Mucosa of gallbladder (tissue), 1 donor: ENCODE data around the gene ZNF689. TPM values are rescaled to one million over a fixed set of nuclear protein-coding genes. Genes with fewer than 3 reads are reported as not detected.

Experiments
- DNase-seq: peaks from one replicate; pipeline ENCODE4 v3.0.0-alpha.2; 2020; ENCODE audit warnings: low spot score
- total RNA-seq: library from RNA; stranded (reverse); gene quantifications from one replicate; pipeline ENCODE4 v1.2.1, GENCODE V29; 2021
- donor health status: DM: no; HTN: no; CAD: no.

ZNF689 gene
- total RNA-seq, 1 donor from 2014 or later = 13.6 TPM

DNA sequence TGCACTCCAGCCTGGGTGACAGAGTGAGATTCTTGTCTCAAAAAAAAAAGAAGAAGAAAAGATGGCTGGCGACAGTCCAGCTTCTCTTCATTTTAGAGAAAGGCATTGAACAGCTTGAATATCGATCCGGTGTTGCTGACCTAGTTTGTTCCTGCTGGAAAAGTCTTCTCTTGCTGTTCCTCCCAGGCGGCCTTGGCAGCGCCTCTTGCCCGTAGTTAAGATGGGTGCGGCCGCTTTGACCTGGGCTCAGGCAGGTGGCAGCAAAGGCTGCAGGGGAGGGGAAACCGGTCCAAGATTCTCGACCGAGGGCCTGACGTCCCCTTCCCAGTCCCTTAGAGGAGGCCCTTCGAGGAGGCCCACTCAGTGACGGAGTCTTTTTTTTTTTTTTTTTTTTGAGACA lies 48.2 kb downstream of the ZNF689 start:
- peak; percentile 56 for DNase-seq

DNA sequence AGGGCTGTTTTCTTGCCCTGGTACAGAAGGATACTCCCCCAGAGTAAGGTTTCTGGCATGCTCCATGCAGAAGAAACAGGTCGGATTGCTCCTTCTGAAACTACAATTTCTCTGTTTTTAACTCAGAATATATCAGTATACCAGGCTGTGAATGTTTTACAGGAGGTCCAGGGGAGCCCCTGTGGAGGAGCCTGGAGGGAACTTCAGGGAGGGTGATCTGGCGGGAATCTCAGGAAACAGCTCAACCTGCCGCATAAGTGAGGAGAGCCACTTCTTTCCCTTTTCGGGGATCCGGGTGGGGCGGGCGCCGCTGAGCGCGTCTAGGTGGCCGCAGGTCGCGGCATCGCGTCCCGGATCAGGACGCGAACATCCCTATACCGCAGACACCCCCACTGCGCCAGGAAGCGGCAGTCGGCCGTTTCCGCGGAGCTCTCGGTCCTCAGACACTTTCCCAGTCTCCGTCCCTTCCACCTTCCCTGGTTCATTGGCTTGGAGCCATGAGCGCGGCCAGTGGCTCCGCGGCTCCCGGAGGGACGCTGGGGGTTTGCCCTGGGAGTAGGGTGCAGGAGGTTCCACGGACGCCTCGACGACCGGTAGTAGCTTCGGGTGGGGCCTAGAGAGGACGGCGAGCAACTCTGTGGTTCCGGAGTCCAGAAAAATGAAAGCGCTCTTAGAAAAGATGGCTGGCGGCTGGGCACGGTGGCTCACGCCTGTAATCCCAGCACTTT lies 48.9 kb downstream of the ZNF689 start:
- DNase-seq = no peak

DNA sequence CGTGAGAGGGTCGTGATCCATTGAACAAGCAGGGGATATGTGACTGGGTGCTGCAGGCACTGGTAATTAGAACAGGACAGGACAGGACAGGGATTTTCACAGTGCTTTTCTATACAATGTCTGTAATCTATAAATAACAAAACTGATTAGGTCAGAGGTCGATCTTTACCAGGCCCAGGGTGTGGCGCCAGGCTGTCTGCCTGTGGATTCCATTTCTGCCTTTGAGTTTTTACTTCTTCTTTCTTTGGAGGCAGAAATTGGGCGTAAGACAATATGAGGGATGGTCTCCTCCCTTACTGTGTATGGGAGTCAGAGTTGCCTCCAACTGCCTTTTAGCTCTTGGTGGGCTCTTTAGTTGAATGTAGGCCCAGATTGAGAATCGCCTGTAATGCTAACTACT lies 50.5 kb downstream of the ZNF689 start:
- DNase-seq = no peak

DNA sequence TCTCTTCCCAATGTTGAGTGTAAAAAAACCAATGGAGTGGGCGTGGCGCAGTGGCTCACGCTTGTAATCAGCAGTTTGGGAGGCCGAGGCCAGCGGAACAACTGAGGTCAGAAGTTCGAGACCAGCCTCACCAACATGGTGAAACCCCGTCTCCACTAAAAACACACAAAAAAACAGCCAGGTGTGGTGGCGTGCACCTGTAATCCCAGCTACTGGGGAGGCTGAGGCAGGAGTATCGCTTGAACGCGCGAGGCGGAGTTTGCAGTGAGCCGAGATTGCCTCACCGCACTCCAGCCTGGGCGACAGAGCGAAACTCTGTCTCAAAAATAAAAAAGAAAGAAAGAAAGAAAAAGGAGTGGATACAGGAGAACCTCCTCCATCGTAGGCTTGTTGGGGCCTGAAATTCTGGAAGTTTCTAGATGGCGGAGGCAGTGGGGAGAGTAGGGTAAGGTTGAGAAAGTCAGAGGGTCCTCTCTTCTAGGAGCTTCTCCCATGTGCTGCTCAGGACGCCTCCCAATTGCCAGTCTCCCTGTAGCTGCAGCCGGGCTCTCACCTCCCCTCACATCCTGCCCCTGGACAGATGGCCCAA lies 51.3 kb downstream of the ZNF689 start:
- DNase-seq = no peak

DNA sequence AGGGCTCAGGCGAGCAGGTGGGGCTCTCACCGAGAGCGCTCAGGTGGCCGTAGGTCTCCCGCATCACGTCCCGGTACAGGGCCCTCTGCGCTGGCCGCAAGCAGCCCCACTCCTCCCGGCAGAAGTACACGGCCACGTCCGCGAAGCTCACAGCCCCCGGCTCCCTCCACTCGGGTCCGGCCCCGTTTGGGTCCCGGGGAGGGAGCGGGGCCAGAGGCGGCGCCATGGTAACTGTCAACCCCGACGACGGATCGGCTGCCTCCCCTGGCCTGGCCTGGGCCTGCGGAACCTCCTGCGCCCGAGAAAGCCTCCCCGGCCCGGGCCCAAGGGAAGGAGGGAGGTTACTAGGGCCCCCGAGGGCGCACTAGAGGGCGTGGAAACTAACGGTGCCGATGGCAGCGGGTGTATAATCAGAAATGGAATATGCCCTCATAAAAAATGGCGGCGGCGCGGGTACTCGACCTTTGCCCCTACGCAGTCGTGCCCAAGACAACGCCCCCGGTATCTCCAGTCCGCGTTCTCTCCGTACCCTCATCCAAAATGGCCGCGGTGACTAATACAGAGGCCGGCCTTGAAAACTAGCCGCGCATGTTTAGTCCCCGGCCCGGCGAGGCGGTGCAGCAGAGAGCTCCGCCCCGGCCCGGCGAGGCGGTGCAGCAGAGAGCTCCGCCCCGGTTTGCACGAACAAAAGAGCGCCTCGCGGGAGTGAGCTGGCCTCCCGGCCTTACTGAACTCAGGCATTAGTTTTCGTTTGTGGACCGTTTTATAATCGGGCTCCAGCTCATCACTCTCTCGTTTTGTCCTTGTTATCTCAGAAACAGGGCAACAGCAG lies 52.0 kb downstream of the ZNF689 start, which contains the start of gene ZNF764:
ZNF764 (minus strand) TSS at position 418 of the 832 bp plus-strand sequence; CDS start at position 226, 192 bp downstream.
- peak; percentile 99 for DNase-seq

DNA sequence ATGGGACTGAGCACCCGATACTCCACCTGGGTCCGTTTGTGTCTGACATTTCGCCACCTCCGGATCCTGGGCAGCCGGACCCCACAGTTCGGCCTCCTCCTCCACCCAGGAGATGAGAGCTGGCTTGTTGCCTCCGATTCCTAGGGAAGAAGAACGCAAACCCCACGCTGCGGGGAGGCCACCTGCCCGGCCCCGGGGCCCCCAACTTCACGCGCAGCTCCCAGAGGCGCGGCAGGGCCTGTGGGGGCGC lies 52.6 kb downstream of the ZNF689 start:
- no peak for DNase-seq

DNA sequence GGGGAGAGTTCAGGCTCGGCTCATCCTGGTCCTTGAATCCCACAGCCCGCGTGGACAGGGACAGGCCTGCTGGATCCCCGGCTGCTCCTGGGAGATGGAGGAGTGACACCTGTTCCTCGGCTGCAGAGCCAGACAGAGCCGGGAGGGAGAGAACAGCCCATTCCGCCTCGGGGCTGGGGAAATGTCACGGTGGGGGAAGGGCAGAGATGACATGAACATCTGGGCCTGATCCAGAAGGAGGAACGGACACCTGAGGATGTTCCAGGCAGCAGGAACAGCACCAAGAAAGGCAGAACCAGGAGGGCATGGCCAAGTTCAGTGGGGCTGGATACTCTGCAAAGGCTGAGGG lies 54.1 kb downstream of the ZNF689 start:
- no peak for DNase-seq

DNA sequence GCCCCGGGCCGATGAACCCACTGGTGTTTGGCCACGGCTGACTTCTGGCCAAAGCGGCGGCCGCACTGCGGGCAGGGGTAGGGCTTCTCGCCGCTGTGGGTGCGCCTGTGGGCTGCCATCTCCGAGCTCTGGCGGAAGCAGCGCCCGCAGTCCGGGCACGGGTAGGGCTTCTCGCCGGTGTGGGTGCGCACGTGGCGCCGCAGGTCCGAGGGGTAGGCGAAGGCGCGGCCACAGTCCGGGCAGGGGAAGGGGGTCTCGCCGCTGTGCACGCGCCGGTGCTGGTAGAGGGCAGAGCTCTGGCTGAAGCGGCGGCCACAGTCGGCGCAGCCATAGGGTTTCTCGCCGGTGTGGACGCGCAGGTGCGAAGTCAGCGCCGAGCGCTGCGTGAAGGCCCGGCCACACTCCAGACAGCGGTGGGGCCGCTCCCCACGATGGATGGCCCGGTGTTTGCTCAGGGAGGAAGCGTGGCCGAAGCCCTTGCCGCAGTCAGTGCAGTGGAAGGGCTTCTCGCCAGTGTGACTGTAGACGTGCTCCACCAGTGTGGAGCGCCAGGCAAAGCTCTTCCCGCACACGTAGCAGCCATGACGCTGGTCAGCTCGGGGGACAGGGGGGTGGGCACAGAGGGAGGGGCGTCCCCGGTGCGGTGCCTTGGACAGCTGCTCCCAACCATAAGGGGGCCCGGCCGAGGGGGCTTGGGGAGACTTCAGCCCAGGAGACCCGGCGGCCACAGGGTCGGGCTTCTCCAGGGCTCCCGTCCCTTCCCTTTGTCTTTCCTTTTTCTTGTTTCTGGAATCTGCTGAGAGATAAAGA lies 54.7 kb downstream of the ZNF689 start:
- no peak for DNase-seq

DNA sequence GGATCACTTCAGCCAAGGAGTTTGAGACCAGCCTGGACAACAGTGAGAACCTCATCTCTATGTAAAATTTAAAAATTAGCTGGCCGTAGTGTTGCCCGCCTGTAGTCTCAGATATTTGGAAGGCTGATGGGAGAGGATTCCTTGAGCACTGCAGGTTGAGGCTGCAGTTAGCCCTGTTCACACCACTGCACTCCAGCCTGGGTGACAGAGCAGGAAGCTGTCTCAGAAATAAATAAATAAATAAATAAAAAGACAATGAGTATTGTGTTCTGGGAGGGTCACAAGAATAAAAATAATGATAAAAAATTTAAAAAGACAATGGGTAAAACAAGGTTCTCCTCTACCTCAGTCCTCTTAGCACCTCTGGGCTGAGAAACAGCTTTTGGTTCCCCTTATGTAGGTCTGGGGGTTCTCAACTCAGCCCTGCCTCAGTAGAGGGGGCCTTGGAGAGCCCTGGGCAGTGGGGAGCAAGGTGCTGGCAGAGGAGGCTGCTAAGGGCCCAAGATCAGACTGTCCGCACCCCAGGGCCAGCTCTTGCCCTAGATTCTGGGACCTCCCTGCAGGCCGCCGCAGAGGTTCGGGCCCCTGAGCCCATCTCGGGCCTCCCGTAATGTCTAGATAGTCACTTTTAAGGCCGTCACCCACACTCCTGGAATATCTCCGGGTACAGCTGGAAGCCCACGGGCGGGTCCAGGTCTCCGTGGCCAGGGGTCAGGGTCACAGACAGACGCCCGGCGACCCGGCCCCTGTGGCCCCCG lies 55.5 kb downstream of the ZNF689 start:
- DNase-seq = no peak

DNA sequence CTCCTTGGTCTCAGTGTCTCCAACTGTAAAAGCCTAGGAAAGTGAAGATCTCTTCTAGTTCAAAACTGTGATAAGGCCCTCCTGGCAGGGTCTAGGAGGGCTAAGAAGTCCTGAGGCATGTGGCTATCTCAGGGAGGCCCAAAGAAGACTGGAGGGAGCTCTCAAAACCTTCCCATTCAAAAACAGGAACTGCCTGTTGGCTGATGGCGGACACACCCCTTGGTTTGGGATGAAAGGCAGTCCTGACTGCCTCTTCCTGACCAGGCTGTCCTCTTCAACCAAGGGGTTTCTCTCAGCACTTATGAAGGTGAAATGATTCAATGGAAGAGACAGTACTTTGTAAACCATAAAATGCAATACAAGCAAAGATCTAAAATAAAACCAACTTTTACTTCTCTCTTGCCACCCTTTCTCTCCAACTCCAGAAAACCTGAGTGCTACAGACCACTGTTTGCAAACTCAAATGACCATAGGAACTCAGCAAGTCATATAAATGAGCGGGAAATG lies 56.7 kb downstream of the ZNF689 start:
- no peak for DNase-seq

DNA sequence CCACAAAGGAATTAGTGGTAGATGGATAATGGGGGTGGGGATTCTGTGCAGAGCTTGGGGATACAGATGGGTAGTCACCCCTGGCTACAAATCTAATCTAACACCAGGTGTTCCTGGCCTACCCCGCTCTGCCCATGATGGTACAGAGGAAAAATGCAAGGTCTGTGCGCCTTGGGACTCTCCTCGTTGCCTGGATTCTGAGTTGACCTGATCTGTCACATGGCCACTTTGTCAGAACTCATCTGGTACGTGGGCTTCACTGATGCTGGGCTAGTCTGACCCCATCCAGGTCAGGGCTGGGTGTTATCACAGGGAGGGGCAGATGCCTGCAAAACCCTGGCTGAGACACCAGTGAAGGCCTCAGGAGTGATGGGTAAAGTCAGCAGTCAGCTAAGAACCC lies 57.2 kb downstream of the ZNF689 start:
- DNase-seq = no peak

Other genes with a start within 250 kb of the ZNF689 start
- 60.6 TPM for gene TBC1D10B, start 239.9 kb downstream of the ZNF689 start, total RNA-seq
- 1.3 TPM for gene MYL11, start 235.6 kb downstream of the ZNF689 start, total RNA-seq
- gene SEPTIN1, start 227.8 kb downstream of the ZNF689 start, total RNA-seq = 11.5 TPM
- 11.8 TPM for gene ZNF48, start 215.0 kb downstream of the ZNF689 start, total RNA-seq
- 21.9 TPM for gene ZNF771, start 202.8 kb downstream of the ZNF689 start, total RNA-seq
- gene DCTPP1, start 180.4 kb downstream of the ZNF689 start, total RNA-seq = 53.3 TPM
- 112 TPM for gene SEPHS2, start 164.5 kb downstream of the ZNF689 start, total RNA-seq
- 16.7 TPM for gene ITGAL, start 137.6 kb downstream of the ZNF689 start, total RNA-seq
- 61.1 TPM for gene ZNF768, start 83.8 kb downstream of the ZNF689 start, total RNA-seq
- 11.9 TPM for gene ZNF747, start 75.5 kb downstream of the ZNF689 start, total RNA-seq
- gene ZNF764, start 52.0 kb downstream of the ZNF689 start, total RNA-seq = 12.1 TPM
- gene ZNF688, start 38.7 kb downstream of the ZNF689 start, total RNA-seq = 23.5 TPM
- 24.0 TPM for gene ZNF785, start 24.7 kb downstream of the ZNF689 start, total RNA-seq
- gene PRR14, start 40.6 kb upstream of the ZNF689 start, total RNA-seq = 68.9 TPM
- 84.9 TPM for gene FBRS, start 48.0 kb upstream of the ZNF689 start, total RNA-seq
- gene SRCAP, start 88.8 kb upstream of the ZNF689 start, total RNA-seq = 89.5 TPM
- 39.2 TPM for gene PHKG2, start 138.0 kb upstream of the ZNF689 start, total RNA-seq
- 13.2 TPM for gene CFAP119, start 151.7 kb upstream of the ZNF689 start, total RNA-seq
- gene RNF40, start 151.9 kb upstream of the ZNF689 start, total RNA-seq = 129 TPM
- gene ZNF629, start 176.8 kb upstream of the ZNF689 start, total RNA-seq = 18.9 TPM